Activated T-cell treated with anti-CD3 and anti-CD28 coated beads, Interleukin-2, amount 50 U/mL, for 72 hours (primary cell): Measurements from ENCODE around the gene SNAPC4. TPM values are rescaled to one million over a fixed set of nuclear protein-coding genes. Genes with fewer than 3 reads are reported as not detected.
A peak's percentile ranks its signal among the peaks of the same experiment; 100 is the strongest.

Experiments
- ATAC-seq, 2 donors: fragments of 150-1000 bp; cut with Tn5 transposase; replicated peaks in 1 of 2; 2 replicates each; pipeline ENCODE4 v1.10.0; 2021; ENCODE audit warnings: moderate library complexity in 2 of 2, mild to moderate bottlenecking in 1 of 2
- DNase-seq, 2 donors: peaks; one replicate each; pipeline ENCODE4 v3.0.0; 2021 to 2022; ENCODE audit warnings: mixed read lengths in 1 of 2
- H3K27ac Mint-ChIP-seq: one replicate; pipeline ENCODE4 v1.8.0; 2022; ENCODE audit warnings: mild to moderate bottlenecking, moderate library complexity, mixed read lengths
- H3K27me3 Mint-ChIP-seq: one replicate; pipeline ENCODE4 v1.8.0; 2022; ENCODE audit warnings: low read depth, mixed read lengths
- H3K36me3 Mint-ChIP-seq, 2 donors: one replicate each; pipeline ENCODE4 v1.8.0; 2022; ENCODE audit warnings: mixed read lengths in 2 of 2, mild to moderate bottlenecking in 1 of 2; ENCODE audit not compliant: insufficient read depth in 2 of 2
- H3K4me1 Mint-ChIP-seq: one replicate; pipeline ENCODE4 v1.8.0; 2022; ENCODE audit warnings: low read depth, mixed read lengths
- H3K4me3 Mint-ChIP-seq, 2 donors: one replicate each; pipeline ENCODE4 v1.8.0; 2022; ENCODE audit warnings: mild to moderate bottlenecking in 2 of 2, mixed read lengths in 2 of 2, moderate library complexity in 2 of 2
- H3K9me3 Mint-ChIP-seq, 2 donors: one replicate each; pipeline ENCODE4 v1.8.0; 2022; ENCODE audit warnings: mixed read lengths in 2 of 2
- total RNA-seq, 2 donors: library from RNA; stranded (reverse); gene quantifications; one replicate each; pipeline ENCODE4 v1.2.3, GENCODE V29; 2022

The SNAPC4 gene
- total RNA-seq, 2 donors from 2014 or later, result 10.9 to 14.3 TPM

DNA sequence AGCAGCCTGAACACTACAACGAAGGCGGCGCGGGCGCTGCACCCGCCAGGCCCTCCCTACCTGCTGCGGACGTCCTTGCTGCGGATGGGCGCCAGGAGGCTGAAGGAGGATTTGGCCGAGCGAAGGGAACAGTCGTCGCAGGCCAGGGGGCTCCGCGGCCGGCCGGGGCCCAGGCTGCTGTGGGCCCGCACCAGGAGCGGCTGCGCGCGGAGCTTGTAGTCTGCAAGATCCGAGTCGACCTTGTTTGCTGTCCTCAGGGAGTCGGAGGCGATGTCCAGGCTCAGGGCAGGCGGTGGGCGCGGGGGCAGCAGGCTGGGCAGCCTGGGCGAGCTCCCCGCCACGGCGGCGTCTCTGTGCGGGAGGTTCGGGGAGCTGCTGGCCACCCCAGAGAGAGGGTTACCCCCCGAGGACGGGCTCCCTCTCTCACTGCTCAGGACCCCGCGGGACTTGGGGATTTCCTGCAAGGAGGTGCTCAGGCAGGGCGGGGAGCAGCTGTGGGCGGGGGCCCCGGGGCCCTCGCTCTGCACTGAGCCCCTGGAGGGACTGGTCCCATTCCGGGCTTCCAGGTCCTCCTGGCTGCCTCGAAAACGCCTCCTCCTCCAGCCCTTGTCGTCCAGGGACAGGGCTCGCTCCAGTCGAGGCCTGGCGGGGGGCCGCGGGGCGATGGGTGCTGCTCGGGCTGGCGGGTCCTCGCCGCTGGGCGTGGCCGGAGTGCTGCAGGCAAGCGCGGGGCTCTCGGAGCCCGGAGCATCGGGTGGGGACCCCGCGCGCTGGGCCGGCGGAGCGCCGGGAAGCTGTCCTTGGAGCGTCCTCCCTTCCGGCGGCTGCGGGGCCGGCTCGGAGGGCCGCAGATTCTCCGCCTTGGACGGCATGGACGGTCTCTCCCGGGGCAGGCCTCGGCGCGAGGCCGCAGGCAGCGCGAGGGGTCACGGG, 38.8 kb upstream of the SNAPC4 start:
- Mint-ChIP-seq H3K4me1 (peaks cover 21% of the 10 kb centered on the region), H3K4me3 (peak overlapping the region; percentile 79 to 89), H3K9me3 (no peaks in the 10 kb centered on the region), H3K36me3 (peaks cover 5 to 10% of the 10 kb centered on the region in 2 donors), H3K27me3 (no peaks in the 10 kb centered on the region), H3K27ac (no peak overlapping the region)
- peak; percentile 72 to 73 for ATAC-seq
- peak; percentile 66 to 68 for DNase-seq

DNA sequence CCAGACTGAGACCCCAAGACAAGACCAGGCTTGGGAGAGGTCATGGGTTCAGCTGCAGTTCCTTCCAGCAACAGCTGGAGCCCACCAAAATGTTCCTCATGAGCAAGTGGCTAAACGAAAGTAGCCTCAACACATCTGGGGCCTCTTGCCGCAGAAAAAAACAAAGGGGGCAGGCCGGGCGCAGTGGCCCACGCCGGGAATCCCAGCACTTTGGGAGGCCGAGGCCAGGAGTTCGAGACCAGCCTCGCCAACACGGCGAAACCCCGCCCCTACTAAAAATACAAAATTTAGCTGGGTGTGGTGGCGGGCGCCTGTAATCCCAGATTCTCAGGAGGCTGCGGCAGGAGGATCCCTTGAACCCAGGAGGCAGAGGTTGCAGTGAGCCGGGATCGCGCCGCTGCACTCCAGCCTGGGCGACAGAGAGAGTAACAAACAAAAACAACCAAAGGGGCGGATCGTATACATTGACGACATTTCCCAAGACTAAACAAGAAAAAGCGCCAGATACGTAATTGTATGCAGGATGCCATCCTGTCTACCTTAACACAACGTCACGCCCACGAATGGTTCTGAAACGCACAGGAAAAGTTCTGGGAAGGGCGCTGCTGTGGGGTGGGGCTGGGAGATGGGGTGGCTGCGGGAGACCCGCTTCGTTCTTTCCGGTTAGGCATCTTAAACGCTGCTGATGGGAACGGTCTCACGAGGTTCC, 38.0 kb upstream of the SNAPC4 start:
- Mint-ChIP-seq H3K4me3 (peak overlapping the region; percentile 79 to 89), H3K9me3 (no peaks in the 10 kb centered on the region), H3K27me3 (no peaks in the 10 kb centered on the region), H3K4me1 (peaks cover 21% of the 10 kb centered on the region), H3K36me3 (peaks cover 4 to 7% of the 10 kb centered on the region in 2 donors), H3K27ac (no peak overlapping the region)
- ATAC-seq (no peak), DNase-seq (no peak)

DNA sequence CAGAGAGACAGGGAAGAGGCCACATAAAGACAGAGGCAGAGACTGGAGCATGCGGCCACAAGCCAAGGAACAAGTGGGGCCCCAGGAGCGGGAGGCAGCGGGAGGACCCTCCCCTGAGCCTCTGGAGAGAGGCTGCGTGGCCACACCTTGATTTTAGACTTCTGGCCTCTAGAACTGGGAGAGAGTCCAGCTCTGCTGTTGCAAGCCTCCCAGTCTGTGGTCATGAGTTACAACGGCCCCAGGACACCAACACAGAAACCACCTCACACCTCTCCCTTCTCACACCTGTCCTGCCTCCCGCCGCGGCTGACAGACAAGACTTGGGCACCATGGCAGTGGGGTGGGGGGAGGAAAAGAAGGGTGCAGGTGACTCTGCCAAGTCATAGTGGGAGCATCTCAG, 37.5 kb upstream of the SNAPC4 start:
- peak overlapping the region; percentile 66 for H3K27ac Mint-ChIP-seq

DNA sequence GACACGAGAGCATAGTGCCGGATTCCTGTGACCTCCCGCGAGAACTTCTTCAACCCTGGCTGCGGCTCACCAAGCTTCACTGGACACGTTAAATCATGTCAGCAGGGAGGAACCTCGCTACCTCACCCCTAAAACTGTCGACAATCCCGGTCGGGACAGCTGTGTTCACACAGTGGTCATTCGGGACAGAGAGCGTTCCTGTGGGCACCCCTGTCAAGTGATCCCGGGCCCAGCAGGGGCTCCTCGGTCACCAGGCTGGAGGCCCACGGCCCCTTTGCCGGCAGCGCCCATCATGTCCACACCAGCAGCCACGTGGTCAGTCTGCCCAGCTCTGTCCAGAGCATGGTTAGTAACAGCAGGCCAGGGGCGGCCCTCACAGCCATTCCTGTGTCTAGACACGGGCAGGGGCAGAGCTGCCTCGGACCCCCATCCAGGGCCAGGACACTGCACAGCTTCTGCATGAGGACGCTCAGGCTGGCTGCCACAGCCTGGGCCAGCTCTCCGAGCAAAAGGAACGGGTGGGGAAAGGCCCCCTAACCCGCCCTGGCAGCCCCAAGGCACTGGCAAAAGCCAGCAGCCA, 36.2 kb upstream of the SNAPC4 start:
- Mint-ChIP-seq H3K4me3 (peak overlapping the region; percentile 79 to 89), H3K9me3 (no peaks in the 10 kb centered on the region), H3K4me1 (peaks cover 21% of the 10 kb centered on the region), H3K27me3 (no peaks in the 10 kb centered on the region), H3K27ac (no peak overlapping the region), H3K36me3 (peaks cover 1 to 2% of the 10 kb centered on the region in 2 donors)
- DNase-seq, result no peak
- ATAC-seq, result no peak

More for the DNA sequence above, 37.5 kb upstream of the SNAPC4 start:
- H3K36me3 Mint-ChIP-seq, result peaks cover 2 to 3% of the 10 kb centered on the region in 2 donors
- H3K4me3 Mint-ChIP-seq, result peak overlapping the region; percentile 79 to 89
- ATAC-seq (no peak), DNase-seq (no peak)
- peaks cover 21% of the 10 kb centered on the region for H3K4me1 Mint-ChIP-seq
- H3K9me3 Mint-ChIP-seq, result no peaks in the 10 kb centered on the region
- H3K27me3 Mint-ChIP-seq, result no peaks in the 10 kb centered on the region

DNA sequence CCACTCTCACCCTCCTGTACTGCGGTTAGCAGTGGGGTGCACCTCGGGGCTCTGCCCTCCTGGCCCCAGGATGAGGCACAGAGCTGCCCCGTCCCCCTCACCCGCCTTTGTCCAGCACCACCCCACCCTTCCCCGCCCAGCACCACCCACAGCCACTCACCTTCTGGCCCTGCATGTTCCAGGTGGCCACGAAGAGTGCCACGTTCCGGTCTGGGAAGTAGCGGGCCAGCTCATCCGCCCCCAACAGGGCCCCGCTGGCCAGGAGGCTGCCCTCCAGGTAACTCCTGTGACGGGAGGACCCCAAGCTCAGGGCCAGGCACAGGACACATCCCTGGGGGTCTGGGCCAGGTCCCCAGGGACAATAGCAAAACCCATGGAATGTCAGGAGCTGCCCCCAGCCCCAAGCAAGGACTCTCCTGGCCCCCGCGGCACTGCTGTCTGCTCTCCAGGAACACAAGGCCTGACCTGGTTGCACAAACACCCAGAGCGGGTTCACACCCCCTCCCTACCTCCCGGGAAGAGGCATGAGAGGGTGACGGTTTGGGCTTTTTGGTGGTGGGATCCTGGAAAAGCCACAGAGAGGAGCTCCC, 34.7 kb upstream of the SNAPC4 start:
- Mint-ChIP-seq H3K4me3 (no peak overlapping the region), H3K4me1 (peaks cover 21% of the 10 kb centered on the region), H3K27me3 (no peaks in the 10 kb centered on the region), H3K27ac (no peak overlapping the region), H3K9me3 (no peaks in the 10 kb centered on the region), H3K36me3 (peaks cover 1 to 2% of the 10 kb centered on the region in 2 donors)
- ATAC-seq (no peak), DNase-seq (no peak)

DNA sequence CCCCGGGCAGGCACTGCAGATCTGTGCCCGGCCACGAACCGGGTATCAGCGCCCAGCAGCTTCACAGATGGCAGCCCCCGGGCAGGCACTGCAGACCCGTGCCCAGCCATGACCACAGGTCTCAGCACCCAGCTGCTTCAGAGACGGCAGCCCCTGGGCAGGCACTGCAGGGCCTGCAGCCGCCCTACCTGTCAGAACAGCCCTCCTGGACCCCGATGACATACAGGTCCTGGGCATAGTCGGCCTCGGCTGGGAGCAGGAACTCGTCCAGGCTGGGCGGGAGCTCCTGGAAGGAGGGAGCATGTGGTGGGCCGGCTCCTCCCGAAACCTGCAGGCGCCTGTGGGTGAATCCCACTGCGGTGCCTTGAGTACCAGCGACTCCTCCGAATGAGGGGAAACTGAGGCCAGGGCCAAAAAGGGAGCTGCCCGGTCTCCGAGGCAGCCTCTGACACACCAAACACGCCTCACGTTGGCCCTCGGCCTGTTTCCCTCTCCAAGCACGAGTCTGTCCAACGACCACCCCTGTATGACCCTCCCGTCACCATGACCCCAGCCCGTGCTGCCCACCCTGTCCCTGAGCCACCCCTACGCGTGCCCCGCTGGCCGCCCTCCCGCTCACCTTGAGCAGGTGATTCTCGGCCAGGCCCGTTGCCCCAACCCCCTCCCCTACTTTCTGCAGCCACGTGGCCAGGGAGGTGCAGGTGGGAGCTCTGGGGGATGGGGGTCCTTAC, 34.0 kb upstream of the SNAPC4 start:
- Mint-ChIP-seq H3K27me3 (no peaks in the 10 kb centered on the region), H3K27ac (no peak overlapping the region), H3K4me3 (no peak overlapping the region), H3K36me3 (peaks cover 1 to 2% of the 10 kb centered on the region in 2 donors), H3K9me3 (no peaks in the 10 kb centered on the region), H3K4me1 (peaks cover 21% of the 10 kb centered on the region)
- ATAC-seq (no peak), DNase-seq (no peak)

DNA sequence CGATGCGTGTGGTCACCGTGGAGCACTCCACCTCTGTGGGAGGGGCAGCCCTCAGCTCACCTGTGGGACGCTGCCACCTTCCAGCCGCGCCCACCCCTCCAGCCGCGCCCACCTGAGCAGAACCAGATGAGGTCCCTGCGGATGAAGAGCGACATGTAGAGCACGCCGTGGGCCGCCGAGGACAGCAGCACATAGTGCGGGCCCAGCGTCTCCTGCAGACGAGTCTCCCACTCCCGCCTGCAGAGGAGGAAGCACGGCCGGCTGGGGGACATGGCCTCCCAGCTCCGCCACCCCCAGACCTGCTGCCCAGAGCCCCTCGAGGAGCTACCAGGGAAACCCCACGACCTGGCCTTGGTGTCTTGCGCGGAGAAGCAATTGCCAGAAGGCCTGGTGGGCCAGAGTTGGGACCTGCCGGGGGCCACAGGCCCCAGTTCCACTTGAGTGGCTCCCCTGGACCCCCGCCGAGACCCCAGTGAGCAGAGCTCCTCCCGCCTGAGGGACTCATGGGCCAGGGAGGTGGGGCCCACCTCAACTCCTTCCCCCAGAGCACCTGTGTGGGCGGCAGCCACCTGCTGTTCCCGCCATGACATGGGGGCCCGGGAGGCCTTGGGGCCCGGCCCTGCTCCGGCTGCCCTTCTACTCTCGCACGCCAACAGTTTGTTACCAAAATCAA, 33.2 kb upstream of the SNAPC4 start:
- Mint-ChIP-seq H3K4me3 (no peak overlapping the region), H3K27me3 (no peaks in the 10 kb centered on the region), H3K27ac (no peak overlapping the region), H3K36me3 (peaks cover 0 to 2% of the 10 kb centered on the region in 2 donors), H3K9me3 (no peaks in the 10 kb centered on the region), H3K4me1 (peaks cover 19% of the 10 kb centered on the region)
- DNase-seq (no peak), ATAC-seq (no peak)

DNA sequence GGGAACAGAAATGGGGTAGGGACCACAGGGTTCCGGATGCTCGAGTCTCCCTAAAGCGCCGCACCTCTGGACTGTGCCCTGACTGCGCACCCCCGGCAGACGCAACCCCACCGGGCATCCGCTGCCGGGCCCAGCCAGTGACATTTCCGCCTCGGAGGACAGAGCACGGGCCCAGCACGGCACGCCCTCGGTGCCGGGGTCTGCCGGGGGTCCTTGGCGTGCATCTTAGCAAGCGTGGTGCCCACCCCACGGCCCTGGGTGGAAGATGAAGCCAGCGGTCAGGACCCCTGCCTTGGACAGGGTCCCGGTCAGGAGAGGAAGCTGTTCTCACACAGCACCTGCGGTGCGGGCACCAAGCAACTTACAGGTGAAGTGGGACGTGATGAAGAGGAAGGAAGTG, 32.6 kb upstream of the SNAPC4 start:
- Mint-ChIP-seq H3K4me3 (no peak overlapping the region), H3K4me1 (peaks cover 13% of the 10 kb centered on the region), H3K27ac (no peak overlapping the region), H3K9me3 (no peaks in the 10 kb centered on the region), H3K27me3 (no peaks in the 10 kb centered on the region), H3K36me3 (peaks cover 0 to 2% of the 10 kb centered on the region in 2 donors)
- no peak for ATAC-seq
- no peak for DNase-seq

DNA sequence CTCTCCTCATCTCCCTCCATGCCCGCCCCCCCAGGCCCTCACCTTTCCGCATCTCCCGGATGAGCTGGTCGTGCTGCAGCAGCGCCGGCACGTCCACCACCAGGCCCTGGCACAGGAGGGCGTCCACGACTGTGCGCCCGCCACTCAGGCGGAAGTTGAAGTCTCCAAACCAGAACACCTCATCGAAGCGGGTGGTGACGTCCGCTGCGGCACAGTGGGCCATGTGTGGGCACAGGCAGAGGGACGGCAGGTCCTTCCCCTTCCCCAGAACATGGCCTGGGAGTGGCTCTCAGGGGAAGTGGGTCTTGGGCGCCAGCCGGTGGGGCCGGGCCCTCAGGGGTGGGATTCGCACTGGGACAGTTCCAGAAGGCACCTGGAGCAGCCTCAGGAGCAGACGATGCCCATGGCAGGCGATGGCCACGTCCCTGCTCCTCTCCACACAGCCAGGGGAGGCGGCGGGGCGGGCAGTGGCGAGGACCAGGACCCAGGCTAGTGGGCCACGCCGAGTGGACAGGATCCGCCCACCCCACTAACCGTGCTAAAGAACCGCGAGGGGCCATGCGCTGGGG, 31.9 kb upstream of the SNAPC4 start:
- Mint-ChIP-seq H3K9me3 (no peaks in the 10 kb centered on the region), H3K4me3 (no peak overlapping the region), H3K27me3 (no peaks in the 10 kb centered on the region), H3K36me3 (no peaks in the 10 kb centered on the region), H3K27ac (no peak overlapping the region), H3K4me1 (peaks cover 5% of the 10 kb centered on the region)
- ATAC-seq (no peak), DNase-seq (no peak)

DNA sequence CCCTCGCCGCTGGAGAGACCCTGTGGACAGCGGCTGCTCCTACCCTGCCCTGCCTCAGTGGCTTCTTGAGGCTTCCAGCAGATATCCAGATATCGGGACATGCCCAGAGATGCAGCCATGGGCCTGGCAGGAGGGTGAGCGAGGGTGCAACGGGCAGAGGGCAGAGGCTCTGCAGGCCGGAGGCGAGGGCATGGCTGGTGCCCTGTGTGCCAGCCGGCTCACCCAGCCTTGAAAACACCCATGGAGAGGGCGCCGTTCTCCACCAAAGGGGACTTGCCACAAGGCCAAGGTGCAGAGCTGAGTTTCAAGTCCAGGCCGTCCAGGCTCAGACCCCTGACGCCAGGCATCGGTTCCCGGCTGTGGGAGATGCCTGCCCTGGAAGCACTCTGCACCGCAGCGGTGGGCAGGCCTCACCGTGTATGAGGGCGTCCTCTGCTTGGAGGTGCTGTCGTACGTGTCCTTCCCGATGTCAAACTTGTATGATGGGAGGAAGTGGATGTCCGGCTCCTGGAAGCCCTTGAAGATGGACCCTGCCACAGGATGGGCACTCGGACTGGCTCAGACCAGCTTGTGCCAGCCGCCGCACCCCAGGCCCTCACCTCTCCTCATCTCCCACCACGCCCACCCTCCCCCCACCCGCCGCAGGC, 30.7 kb upstream of the SNAPC4 start:
- H3K4me3 Mint-ChIP-seq, result no peak overlapping the region
- DNase-seq (no peak), ATAC-seq (no peak)
- no peaks in the 10 kb centered on the region for H3K27me3 Mint-ChIP-seq
- H3K36me3 Mint-ChIP-seq, result no peaks in the 10 kb centered on the region
- peaks cover 5% of the 10 kb centered on the region for H3K4me1 Mint-ChIP-seq
- H3K27ac Mint-ChIP-seq, result no peak overlapping the region
- no peaks in the 10 kb centered on the region for H3K9me3 Mint-ChIP-seq

DNA sequence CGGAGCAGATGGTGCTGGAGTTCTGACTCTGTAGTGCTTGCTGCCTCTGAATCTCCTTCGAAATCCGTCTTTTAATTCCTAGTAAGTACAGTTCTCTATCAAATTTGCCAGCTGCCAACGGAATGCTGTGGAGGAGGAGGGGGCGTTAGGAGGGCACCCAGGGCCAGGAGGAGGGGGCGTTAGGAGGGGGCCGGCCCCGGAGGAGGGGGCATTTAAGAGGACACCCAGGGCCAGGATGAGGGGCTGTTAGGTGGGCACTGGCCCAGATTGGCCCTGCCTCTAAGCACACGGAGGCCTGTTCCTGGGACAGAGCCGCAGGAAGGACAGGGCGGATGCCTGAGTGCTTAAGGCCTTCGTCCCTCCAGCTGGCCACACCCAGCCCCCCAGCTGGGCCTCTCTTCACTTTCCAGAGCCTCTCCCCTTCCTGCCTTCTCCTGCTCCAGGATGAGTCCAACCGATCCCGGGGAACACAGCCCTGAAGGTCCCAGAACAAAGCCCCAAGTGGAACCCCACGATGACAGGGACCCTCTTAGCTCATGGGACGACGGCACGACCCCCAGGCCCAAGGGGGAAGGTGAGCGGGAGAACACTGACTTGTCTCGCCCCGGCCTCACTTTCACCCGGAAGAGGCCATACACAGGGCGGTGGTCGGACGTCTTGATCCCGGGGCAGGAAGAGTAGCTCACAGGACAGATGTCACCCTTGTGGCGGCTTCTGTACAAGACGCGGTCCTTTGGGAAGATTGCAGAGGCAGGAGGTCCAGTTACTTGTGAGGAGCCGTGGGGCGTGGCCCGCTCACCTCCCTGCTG, 29.9 kb upstream of the SNAPC4 start:
- no peak overlapping the region for H3K27ac Mint-ChIP-seq
- H3K36me3 Mint-ChIP-seq, result peaks cover 0 to 1% of the 10 kb centered on the region in 2 donors
- H3K27me3 Mint-ChIP-seq, result no peaks in the 10 kb centered on the region
- DNase-seq (no peak), ATAC-seq (no peak)
- H3K4me3 Mint-ChIP-seq, result no peak overlapping the region
- no peaks in the 10 kb centered on the region for H3K9me3 Mint-ChIP-seq
- peaks cover 13% of the 10 kb centered on the region for H3K4me1 Mint-ChIP-seq
